NB4 (cell line): Measurements from ENCODE around the gene ZMYND8.

ENCODE experiments used
- DNase-seq: peaks from one replicate; pipeline ENCODE4 v3.0.0; 2010; ENCODE audit warnings: low read depth
- H3K4me3 ChIP-seq: one replicate; pipeline ENCODE4 v1.5.1; 2011; ENCODE audit warnings: mild to moderate bottlenecking, low read depth, low read length, moderate library complexity
- MYC ChIP-seq: IDR thresholded peaks from 2 replicates; pipeline ENCODE4 v1.6.1; 2011; ENCODE audit warnings: low read depth, low read length
- POLR2A ChIP-seq: IDR thresholded peaks from 2 replicates; pipeline ENCODE4 v1.6.1; 2011; ENCODE audit warnings: mild to moderate bottlenecking; ENCODE audit not compliant: insufficient read length; ENCODE audit errors: extremely low read depth
- TF ChIP-seq, protein P1 (sequence below): IDR thresholded peaks from 2 replicates; pipeline ENCODE4 v1.6.1; 2011; ENCODE audit warnings: low read depth, low read length
- TF ChIP-seq, protein P2 (sequence below): IDR thresholded peaks from one replicate; pipeline ENCODE4 v1.5.1; 2012; ENCODE audit warnings: low read depth, low read length

ZMYND8 gene

DNA sequence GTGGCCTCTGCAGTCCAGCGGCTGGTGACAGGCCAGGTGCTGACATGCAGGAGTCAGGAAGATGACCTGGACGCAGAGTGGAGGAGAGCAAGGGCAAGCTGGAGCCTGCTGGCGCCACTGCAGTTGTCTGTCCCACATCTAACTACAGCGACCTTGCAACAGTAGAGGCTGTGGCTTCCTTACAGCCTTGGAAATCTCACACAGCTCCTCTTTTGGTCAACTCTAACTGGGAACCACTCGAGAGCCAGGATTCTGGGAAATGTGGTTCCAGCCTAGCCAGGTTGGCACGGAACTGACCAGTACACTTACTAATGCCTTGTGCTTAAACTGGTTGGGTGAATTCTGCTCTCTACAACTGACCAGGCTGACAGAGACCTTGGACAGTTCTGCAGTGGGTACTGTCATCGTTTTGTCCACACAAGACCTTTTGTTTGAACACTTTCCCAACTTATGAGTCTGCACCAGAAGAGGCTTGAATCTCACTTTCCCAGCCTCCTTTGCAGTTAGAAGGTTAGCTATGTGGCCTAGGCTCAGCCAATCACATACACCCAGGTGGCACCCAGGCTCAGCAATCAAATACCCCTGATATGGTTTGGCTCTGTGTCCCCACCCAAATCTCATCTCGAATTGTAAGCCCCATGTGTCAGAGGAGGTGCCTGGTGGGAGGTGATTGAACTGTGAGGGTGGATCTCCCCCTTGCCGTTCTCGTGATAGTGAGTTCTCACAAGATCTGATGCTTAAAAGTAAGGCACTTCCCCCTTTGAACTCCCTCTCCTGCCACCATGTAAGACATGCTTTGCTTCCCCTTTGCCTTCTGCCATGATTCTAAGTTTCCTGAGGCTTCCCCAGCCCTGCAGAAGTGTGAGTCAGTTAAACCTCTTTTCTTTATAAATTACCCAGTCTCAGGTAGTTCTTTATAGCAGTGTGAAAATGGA lies 153.5 kb downstream of the ZMYND8 start:
- no peak overlapping the region for H3K4me3 ChIP-seq
- peak; percentile 28 for DNase-seq
- TF ChIP-seq MYC (no peak), POLR2A (no peak)
- TF ChIP-seq, protein P1, sequence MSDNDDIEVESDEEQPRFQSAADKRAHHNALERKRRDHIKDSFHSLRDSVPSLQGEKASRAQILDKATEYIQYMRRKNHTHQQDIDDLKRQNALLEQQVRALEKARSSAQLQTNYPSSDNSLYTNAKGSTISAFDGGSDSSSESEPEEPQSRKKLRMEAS, result no peak
- TF ChIP-seq, protein P2, sequence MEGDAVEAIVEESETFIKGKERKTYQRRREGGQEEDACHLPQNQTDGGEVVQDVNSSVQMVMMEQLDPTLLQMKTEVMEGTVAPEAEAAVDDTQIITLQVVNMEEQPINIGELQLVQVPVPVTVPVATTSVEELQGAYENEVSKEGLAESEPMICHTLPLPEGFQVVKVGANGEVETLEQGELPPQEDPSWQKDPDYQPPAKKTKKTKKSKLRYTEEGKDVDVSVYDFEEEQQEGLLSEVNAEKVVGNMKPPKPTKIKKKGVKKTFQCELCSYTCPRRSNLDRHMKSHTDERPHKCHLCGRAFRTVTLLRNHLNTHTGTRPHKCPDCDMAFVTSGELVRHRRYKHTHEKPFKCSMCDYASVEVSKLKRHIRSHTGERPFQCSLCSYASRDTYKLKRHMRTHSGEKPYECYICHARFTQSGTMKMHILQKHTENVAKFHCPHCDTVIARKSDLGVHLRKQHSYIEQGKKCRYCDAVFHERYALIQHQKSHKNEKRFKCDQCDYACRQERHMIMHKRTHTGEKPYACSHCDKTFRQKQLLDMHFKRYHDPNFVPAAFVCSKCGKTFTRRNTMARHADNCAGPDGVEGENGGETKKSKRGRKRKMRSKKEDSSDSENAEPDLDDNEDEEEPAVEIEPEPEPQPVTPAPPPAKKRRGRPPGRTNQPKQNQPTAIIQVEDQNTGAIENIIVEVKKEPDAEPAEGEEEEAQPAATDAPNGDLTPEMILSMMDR, result no peak

DNA sequence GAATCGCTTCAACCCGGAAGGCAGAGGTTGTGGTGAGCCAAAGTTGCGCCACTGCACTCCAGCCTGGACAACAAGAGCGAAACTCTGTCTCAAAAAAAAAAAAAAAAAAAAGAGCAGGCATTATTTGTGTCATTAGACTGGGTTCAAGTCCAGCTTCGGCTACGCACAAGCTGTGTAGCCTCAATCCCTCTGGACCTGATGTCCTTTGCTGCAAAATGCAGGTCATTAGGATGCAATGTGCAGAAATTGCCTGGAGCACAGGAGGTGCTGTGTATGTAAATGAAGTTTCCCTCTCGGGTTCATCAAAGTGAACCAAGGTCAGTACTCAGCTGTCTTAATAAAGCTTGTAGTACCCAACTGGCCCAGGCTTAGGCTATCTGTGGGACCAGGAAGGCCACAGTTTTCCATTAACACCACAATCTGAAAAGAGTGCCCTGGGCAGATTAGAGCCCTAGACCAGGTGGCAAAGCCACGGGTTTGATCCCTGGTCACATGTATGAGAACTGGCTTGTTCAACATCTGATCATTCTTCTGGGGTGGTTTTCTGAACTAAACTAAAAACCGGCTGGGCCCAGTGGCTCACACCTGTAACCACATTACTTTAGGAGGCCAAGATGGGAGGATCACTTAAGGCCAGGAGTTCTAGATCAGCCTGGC lies 155.3 kb downstream of the ZMYND8 start:
- no peak overlapping the region for H3K4me3 ChIP-seq
- DNase-seq, result no peak
- TF ChIP-seq, protein P1, result no peak
- TF ChIP-seq MYC (no peak), POLR2A (no peak)
- TF ChIP-seq, protein P2, result no peak

DNA sequence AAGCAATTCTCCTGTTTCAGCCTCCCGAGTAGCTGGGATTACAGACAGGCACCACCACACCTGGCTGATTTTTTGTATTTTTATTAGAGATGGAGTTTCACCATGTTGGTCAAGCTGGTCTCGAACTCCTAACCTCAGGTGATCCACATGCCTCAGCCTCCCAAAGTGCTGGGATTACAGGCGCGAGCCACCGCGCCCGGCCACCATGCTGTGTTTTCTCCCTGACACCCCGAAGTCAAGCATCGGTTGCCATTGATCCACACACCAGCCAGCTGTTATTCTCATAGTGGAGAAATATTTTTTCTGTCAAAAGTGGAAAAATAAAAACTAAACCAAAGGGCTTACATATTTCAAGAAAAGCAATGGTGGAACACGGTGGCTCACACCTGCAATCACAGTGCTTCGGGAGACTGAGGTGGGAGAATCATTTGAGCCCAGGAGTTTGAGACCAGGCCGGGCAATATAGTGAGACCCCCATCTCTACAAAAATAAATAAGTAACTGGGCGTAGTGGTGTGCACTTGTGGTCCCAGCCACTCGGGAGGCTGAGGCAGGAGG lies 157.4 kb downstream of the ZMYND8 start:
- H3K4me3 ChIP-seq, result no peak overlapping the region
- no peak for TF ChIP-seq MYC
- TF ChIP-seq, protein P1, result no peak
- no peak for DNase-seq

DNA sequence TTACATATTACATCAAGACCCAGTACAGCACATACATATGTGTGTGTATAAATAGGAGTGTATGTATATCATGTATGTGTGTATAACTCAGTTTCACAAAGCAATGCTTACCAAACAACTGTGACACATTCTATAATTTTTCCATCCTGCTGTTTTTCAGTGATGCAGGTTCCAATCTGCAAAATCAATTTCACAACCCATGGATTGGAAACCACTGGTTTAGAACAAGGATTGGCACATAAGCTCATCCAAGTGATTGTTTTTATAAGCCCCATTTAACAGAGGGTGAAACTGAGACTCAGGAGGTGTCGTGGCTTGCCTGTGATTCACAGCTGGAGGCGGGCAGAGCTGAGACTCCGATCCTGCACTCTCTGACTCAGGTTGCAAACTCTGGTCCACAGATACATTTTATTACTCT lies 158.2 kb downstream of the ZMYND8 start:
- no peak for TF ChIP-seq MYC
- TF ChIP-seq, protein P1, result no peak
- TF ChIP-seq POLR2A, result no peak
- TF ChIP-seq, protein P2, result no peak
- H3K4me3 ChIP-seq, result no peak overlapping the region
- no peak for DNase-seq

DNA sequence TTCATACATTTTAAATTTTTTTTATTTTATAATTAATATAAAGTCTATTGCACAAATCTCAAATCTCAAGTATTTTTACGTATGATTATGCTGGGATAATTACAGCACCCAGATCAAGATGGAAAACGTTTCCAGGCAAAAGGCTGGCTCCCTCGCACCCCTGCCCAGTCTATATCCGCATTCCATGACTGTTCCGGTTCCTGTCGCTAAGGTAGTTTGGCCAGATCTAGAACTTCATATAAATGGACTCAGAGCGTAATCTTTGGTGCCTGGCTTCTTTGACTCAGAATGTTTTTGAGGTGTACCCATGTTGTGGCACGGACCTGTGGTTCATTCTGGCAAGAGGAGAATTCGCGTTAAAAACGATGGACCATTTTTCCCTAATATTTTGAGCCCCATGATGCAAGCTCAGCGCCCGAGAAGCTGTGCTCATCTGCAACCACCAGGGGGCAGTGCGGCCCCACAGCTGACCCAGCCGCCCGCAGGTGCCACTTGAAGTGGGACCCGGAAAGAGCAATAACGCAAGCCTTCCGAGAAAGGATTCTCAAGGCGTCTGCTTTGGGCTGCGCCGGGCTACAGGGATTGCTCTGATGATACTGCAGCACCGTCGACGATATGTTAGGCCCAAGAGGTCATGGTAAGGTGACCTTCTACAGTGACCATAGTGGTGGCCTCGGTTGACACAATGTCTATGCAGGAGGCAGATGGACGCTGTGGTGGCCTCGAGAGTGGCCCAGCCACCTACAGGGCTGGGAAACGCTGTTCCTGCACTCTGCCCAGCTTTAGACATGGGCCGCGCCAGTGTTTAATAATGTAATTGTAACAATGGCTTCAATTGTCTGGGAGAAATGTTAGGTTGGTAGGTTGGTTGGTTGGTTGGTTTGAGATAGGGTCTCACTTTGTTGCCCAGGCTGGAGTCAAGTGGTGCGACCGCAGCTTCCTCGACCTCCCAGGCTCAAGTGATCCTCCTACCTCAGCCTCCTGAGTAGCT lies 160.1 kb downstream of the ZMYND8 start:
- DNase-seq, result peak; percentile 82
- TF ChIP-seq MYC (peak; percentile 49; the same call in 1 of the 2 replicates), POLR2A (no peak)
- TF ChIP-seq, protein P1, result no peak
- TF ChIP-seq, protein P2, result peak; percentile 96
- no peak overlapping the region for H3K4me3 ChIP-seq
